ENCODE results near the gene GLG1. TPM values are rescaled to one million over a fixed set of nuclear protein-coding genes. Genes with fewer than 3 reads are reported as not detected.
"Not testable (repeated sequence)": the region's sequence is repeated elsewhere in the genome, so short reads cannot be mapped to it uniquely, and the experiment has no call there.

The GLG1 gene
- total RNA-seq, 1 experiment from 2014 or later: 61.4 TPM

- no peaks in the 10 kb centered on the region for H3K27me3 ChIP-seq (ENCODE audit: control insufficient read depth, insufficient read depth, low read length)
- no peak overlapping the region for H3K4me3 ChIP-seq (ENCODE audit: insufficient read depth, low read depth, low read length)
- H3K36me3 ChIP-seq (replicated peaks; ENCODE audit: control insufficient read depth, insufficient read depth, low read length): peaks cover 38% of the 10 kb centered on the region
- no peak for DNase-seq
Measured at GRCh38 chr16:74450967-74451760, 155.8 kb downstream of the GLG1 start.

- H3K4me3 ChIP-seq (ENCODE audit: insufficient read depth, low read depth, low read length): no peak overlapping the region
- no peaks in the 10 kb centered on the region for H3K27me3 ChIP-seq (ENCODE audit: control insufficient read depth, insufficient read depth, low read length)
- no peak for DNase-seq
- peaks cover 31% of the 10 kb centered on the region for H3K36me3 ChIP-seq (replicated peaks; ENCODE audit: control insufficient read depth, insufficient read depth, low read length)
Measured at GRCh38 chr16:74450236-74450635, 156.7 kb downstream of the GLG1 start.

- H3K4me3 ChIP-seq (ENCODE audit: insufficient read depth, low read depth, low read length): no peak overlapping the region
- H3K27me3 ChIP-seq (ENCODE audit: control insufficient read depth, insufficient read depth, low read length): no peaks in the 10 kb centered on the region
- no peak for DNase-seq
- peaks cover 28% of the 10 kb centered on the region for H3K36me3 ChIP-seq (replicated peaks; ENCODE audit: control insufficient read depth, insufficient read depth, low read length)
Measured at GRCh38 chr16:74449470-74449869, 157.4 kb downstream of the GLG1 start.

GRCh38 chr16:74448990-74449389, 157.9 kb downstream of the GLG1 start:
- no peak for DNase-seq
- Histone ChIP-seq H3K27me3 (ENCODE audit: control insufficient read depth, insufficient read depth, low read length) (no peaks in the 10 kb centered on the region), H3K36me3 (replicated peaks; ENCODE audit: control insufficient read depth, insufficient read depth, low read length) (peaks cover 28% of the 10 kb centered on the region), H3K4me3 (ENCODE audit: insufficient read depth, low read depth, low read length) (no peak overlapping the region)

- Histone ChIP-seq H3K4me3 (ENCODE audit: insufficient read depth, low read depth, low read length) (no peak overlapping the region), H3K27me3 (ENCODE audit: control insufficient read depth, insufficient read depth, low read length) (no peaks in the 10 kb centered on the region), H3K36me3 (replicated peaks; ENCODE audit: control insufficient read depth, insufficient read depth, low read length) (peaks cover 19% of the 10 kb centered on the region)
- no peak for DNase-seq
Measured at GRCh38 chr16:74447578-74447977, 159.3 kb downstream of the GLG1 start.

GRCh38 chr16:74446866-74447265, 160.0 kb downstream of the GLG1 start:
- DNase-seq: no peak
- H3K36me3 ChIP-seq (replicated peaks; ENCODE audit: control insufficient read depth, insufficient read depth, low read length): peaks cover 14% of the 10 kb centered on the region
- H3K27me3 ChIP-seq (ENCODE audit: control insufficient read depth, insufficient read depth, low read length): no peaks in the 10 kb centered on the region
- no peak overlapping the region for H3K4me3 ChIP-seq (ENCODE audit: insufficient read depth, low read depth, low read length)

- not testable (repeated sequence) for H3K27me3 ChIP-seq (ENCODE audit: control insufficient read depth, insufficient read depth, low read length); H3K36me3 ChIP-seq (replicated peaks; ENCODE audit: control insufficient read depth, insufficient read depth, low read length); H3K4me3 ChIP-seq (ENCODE audit: insufficient read depth, low read depth, low read length); DNase-seq
Measured at GRCh38 chr16:74443624-74444346, 163.1 kb downstream of the GLG1 start.

GRCh38 chr16:74439685-74440084, 167.2 kb downstream of the GLG1 start:
- no peaks in the 10 kb centered on the region for H3K36me3 ChIP-seq (replicated peaks; ENCODE audit: control insufficient read depth, insufficient read depth, low read length)
- no peak overlapping the region for H3K4me3 ChIP-seq (ENCODE audit: insufficient read depth, low read depth, low read length)
- no peaks in the 10 kb centered on the region for H3K27me3 ChIP-seq (ENCODE audit: control insufficient read depth, insufficient read depth, low read length)
- DNase-seq: no peak

GRCh38 chr16:74438492-74438979, 168.4 kb downstream of the GLG1 start:
- Histone ChIP-seq H3K4me3 (ENCODE audit: insufficient read depth, low read depth, low read length) (no peak overlapping the region), H3K36me3 (replicated peaks; ENCODE audit: control insufficient read depth, insufficient read depth, low read length) (no peaks in the 10 kb centered on the region), H3K27me3 (ENCODE audit: control insufficient read depth, insufficient read depth, low read length) (no peaks in the 10 kb centered on the region)
- no peak for DNase-seq

GRCh38 chr16:74431516-74431915, 175.4 kb downstream of the GLG1 start:
- Histone ChIP-seq H3K36me3 (replicated peaks; ENCODE audit: control insufficient read depth, insufficient read depth, low read length) (no peaks in the 10 kb centered on the region), H3K27me3 (ENCODE audit: control insufficient read depth, insufficient read depth, low read length) (no peaks in the 10 kb centered on the region), H3K4me3 (ENCODE audit: insufficient read depth, low read depth, low read length) (no peak overlapping the region)
- DNase-seq: peak; percentile 3

GRCh38 chr16:74430036-74430712, 176.7 kb downstream of the GLG1 start:
- peak; percentile 57 for DNase-seq
- H3K36me3 ChIP-seq (replicated peaks; ENCODE audit: control insufficient read depth, insufficient read depth, low read length); H3K27me3 ChIP-seq (ENCODE audit: control insufficient read depth, insufficient read depth, low read length); H3K4me3 ChIP-seq (ENCODE audit: insufficient read depth, low read depth, low read length): not testable (repeated sequence)

GRCh38 chr16:74428493-74428892, 178.4 kb downstream of the GLG1 start:
- not testable (repeated sequence) for H3K36me3 ChIP-seq (replicated peaks; ENCODE audit: control insufficient read depth, insufficient read depth, low read length)

GRCh38 chr16:74425751-74426150, 181.2 kb downstream of the GLG1 start:
- not testable (repeated sequence) for H3K27me3 ChIP-seq (ENCODE audit: control insufficient read depth, insufficient read depth, low read length); H3K36me3 ChIP-seq (replicated peaks; ENCODE audit: control insufficient read depth, insufficient read depth, low read length); DNase-seq

More at GRCh38 chr16:74428493-74428892, 178.4 kb downstream of the GLG1 start:
- H3K27me3 ChIP-seq (ENCODE audit: control insufficient read depth, insufficient read depth, low read length); H3K4me3 ChIP-seq (ENCODE audit: insufficient read depth, low read depth, low read length); DNase-seq: not testable (repeated sequence)

GRCh38 chr16:74423721-74424120, 183.2 kb downstream of the GLG1 start:
- not testable (repeated sequence) for H3K36me3 ChIP-seq (replicated peaks; ENCODE audit: control insufficient read depth, insufficient read depth, low read length); H3K27me3 ChIP-seq (ENCODE audit: control insufficient read depth, insufficient read depth, low read length); H3K4me3 ChIP-seq (ENCODE audit: insufficient read depth, low read depth, low read length); DNase-seq

More at GRCh38 chr16:74425751-74426150, 181.2 kb downstream of the GLG1 start:
- H3K4me3 ChIP-seq (ENCODE audit: insufficient read depth, low read depth, low read length): not testable (repeated sequence)
